Islet of Langerhans (tissue), 1 donor: Measurements from ENCODE around the gene METTL23.

ENCODE experiments used
- FAIRE-seq: peaks from one replicate; lab custom pipeline; 2011; peaks lifted over from hg19 to GRCh38; lab: Jason Lieb, UNC

METTL23 gene

DNA sequence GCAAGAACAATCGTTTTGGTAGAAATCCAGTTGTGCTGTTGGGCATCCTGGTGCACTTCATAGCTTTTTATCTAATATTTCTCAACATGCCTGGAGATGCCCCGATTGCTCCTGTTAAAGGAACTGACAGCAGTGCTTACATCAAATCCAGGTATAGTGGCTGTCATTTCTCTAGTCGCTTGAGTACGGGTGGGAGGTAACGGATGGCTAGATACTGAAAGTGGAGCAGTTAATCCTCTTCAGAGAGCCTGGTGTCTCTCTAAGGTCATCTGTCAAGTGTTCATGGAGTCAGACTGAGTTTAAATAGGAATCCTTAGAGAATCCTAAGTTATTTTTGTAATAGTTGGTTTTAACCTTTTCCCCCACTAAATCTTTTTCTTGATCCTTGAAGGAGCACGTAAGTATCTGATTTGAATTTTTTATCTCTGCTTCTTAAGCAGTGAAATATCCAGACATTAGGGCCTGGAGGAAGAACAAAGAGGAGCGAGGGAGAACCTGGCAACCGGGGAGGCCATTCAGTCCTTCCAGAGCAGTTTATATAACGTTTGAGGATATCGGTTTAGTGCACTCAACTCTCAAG lies 48.5 kb downstream of the METTL23 start:
- FAIRE-seq: no peak

DNA sequence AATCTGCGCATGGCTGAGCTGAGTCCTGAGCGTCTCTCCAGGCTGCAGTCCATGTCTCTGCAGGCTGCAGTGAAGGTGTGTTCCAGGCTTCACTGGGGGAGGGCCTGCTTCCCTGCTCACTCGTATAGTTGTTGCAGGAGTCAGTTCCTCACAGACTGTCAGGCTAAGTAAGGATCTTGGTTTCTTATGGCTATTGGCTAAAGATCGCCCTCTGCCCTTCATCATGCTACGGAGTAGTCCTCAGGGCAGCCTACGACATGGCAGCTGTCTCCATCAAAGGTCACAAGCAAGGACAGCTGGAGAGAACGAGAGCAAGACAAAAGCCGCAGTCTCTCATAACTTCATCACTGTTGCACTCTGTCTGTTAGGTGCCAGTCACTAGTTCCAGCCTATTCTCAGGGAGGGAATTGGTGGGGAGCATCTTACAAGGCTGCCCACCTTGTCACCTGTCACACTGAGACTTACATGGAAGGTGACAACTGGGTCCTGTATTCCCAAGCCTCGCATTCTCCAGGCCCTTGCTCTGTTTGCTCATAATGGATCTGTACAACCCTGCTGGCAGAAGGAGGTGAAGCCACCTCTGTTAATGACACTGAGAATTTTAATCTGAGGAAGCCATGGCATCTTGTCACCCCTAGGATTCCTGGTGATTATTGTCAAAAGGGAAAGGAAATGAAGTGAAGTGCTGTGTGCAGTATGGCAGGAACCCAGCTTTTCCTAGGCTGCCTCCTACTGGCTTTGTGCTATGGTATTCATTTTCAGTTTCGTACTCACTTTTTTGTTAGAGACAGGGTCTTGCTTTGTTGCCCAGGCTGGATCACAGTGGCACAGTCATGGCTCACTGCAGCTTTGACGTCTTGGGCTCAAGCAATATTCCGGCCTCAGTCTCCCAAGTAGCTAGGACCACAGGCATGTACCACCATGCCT lies 54.7 kb downstream of the METTL23 start:
- no peak for FAIRE-seq

DNA sequence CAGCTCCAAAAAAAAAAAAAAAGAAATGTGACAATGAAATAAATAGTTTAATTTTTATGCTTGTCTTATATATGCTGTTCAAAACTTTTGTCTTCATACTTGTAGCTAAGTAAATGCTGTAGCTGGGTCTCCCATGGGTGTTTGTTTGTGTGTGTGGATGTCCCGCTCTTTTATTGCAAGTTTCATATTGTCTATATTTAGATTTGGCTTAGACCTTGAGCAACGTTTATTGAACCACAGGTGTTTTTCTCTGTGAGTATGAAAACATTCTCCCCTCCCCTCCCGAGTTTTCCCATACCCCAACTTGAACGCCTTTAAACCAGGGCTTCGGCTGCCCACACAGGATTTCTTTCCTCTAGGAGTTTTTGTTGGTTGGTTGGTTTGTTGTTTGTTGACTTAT lies 56.5 kb downstream of the METTL23 start:
- no peak for FAIRE-seq
